ENCODE data around the gene SGK2.
"Not testable (repeated sequence)": the region's sequence is repeated elsewhere in the genome, so short reads cannot be mapped to it uniquely, and the experiment has no call there.

SGK2 gene

DNA sequence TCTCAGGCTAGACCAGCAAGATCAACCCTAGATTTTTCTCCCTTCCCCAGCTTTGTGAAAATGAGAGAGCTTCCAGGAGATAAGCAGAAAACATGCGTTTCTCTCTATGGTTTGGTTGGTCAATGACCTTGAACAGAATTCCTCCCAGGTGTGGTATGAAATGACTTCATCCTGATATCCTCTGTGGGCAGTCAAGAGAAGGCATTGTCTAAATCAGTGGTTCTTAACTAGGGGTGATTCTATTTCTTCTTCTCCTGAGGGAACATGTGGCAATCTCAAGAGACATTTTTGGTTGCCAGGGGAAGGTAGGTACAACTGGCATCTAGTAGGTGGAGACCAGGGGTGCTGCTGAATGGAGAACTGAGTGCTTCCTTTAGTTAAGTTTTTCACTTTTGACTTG is 44.3 kb downstream of the SGK2 start:
- no peak for DNase-seq (ENCODE audit: low read depth)

DNA sequence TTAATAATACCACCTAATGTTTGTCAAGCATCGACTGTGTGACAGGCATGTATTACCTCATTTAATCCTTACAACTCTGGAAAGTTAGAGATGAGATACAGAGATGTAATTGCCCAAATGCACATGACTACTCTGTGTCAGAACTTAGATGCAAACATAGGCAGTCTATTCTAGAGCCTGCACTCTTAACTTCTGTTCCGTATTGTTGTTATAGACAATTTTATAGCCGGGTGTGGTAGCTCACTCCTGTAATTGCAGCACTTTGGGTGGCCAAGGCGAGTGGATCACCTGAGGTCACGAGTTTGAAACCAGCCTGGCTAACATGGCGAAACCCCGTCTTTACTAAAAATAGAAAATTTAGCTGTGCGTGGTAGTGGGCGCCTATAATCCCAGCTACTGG is 46.9 kb downstream of the SGK2 start:
- DNase-seq (ENCODE audit: low read depth): no peak

DNA sequence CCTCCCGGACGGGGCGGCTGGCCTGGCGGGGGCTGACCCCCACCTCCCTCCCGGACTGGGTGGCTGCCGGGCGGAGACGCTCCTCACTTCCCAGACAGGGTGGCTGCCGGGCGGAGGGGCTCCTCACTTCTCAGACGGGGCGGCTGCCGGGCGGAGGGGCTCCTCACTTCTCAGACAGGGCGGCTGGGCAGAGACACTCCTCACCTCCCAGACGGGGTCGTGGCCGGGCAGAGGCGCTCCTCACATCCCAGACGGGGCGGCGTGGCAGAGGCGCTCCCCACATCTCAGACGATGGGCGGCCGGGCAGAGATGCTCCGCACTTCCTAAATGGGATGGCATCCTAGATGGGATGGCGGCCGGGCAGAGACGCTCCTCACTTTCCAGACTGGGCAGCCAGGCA is 48.5 kb downstream of the SGK2 start:
- not testable (repeated sequence) for DNase-seq (ENCODE audit: low read depth)

DNA sequence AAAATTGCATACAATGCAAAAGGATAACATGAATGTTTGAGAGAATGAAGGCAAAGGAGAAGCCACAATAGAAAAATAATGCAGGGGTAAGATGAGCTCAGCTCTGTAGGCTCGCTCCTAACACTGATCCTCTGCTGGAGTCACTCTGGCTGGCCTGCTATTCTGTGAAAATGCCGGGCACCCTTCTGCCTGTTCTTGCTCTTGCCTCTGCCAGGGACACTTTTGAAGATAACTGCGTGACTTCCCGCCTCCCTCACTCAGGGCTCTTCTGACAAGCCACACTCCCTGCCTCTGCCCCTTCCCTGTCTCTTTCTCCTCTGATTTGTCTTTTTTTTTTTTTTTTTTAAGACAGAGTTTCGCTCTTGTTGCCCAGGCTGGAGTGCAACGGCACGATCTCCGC is 72.8 kb downstream of the SGK2 start:
- no peak for DNase-seq (ENCODE audit: low read depth)
